GM19238 (cell line): Measurements from ENCODE around the gene LINGO3.

Experiments used
- DNase-seq: peaks from one replicate; pipeline ENCODE4 v3.0.0; 2011; ENCODE audit warnings: low spot score; ENCODE audit not compliant: insufficient read length

The LINGO3 gene

DNA sequence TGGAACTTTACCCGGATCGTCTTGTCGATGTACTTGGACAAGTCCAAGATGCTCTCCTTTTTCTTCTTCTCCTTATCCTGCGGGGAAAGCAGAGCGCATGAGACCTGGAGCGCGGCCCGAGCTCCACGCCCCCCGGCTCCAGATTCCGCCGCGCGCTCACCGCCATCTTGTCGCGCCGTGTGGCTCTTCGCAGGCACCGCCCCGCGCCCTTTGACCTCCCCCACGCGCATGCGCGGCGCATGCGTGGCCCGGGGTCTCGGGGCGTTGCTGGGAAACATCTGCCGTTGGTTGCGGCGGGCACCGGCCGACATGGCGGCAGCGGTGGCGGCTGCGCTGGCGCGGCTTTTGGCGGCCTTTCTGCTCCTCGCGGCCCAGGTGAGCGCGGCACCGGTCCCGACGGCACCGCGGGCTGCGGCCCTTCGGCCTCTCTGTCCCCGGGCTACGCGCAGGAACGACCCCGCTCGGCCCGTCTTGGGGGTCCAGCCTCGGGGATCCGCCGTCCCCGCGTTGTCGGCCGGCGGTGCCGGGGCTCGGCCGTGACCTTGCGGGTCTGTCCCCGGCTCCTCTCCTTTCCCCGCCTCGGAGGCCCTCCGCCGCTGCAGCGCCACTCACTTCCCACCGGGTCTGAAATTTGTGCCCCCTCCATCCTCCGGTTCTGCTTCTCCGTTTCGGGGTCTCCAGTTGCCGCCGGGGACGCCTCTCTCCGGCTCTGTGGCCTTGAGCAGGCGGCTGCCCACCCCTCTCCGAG lies 20.6 kb upstream of the LINGO3 start, which contains the start of the genes LSM7 and SPPL2B:
Gene LSM7 (minus strand): TSS at position 186 of the 748 bp plus-strand sequence. CDS start 20 bp downstream, at position 166.
Gene SPPL2B (plus strand): TSS at position 284 of the 748 bp plus-strand sequence. CDS start 26 bp downstream, at position 310.
- peak; percentile 96 for DNase-seq

DNA sequence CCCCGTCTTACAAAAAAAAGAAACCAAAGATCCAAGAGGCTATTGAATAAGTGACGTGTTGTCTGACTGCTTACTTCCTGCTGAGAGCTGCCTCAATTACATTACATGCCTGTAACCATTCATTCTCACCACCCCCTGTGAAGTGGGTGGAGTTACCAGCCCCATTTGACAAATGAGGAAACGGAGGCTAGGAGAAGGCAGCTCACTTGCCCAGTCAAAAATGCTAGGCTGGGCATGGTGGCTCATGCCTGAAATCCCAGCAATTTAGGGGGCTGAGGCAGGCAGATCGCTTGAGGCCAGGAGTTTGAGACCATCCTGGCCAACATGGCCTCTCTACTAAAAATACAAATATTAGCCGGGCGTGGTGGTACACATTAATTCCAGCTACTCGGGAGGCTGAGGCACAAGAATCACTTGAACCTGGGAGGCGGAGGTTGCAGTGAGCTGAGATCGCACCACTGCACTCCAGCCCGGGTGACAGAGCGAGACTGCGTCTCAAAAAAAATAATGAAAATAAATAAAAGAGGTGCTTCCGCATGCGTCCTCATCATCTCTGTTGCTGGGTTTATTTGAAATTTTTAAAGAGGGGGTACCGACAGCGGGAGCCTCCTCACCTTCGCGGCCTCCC lies 19.9 kb upstream of the LINGO3 start:
- peak; percentile 57 for DNase-seq

DNA sequence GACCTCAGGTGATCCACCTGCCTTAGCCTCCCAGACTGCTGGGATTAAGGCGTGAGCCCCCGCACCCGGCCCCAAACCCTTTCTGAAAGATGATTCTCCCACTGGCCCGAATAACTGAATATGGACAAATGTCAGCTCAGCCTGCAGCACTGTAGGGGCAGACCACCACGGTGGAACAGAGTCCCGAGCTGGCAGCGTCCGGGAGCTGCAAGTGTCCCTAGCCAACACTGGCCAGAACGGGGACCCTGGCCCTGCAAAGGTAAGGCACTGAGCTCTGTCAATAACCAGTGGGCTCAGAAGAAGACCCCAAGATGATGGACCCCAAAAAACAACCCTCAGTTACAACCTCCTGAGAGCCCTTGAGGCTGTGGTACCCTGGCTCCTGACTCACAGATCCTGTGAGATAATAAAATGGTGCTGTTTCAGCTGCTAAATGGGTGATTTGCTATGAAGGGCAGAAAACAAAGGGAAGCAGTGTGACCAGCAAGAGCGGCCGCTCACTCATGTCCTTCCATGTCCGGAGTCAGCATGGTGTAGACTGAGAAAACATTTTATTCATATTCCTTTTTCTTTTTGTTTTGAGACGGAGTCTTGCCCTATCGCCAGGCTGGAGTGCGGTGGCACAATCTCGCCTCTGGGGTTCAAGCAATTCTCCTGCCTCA lies 18.9 kb upstream of the LINGO3 start:
- DNase-seq, result no peak

DNA sequence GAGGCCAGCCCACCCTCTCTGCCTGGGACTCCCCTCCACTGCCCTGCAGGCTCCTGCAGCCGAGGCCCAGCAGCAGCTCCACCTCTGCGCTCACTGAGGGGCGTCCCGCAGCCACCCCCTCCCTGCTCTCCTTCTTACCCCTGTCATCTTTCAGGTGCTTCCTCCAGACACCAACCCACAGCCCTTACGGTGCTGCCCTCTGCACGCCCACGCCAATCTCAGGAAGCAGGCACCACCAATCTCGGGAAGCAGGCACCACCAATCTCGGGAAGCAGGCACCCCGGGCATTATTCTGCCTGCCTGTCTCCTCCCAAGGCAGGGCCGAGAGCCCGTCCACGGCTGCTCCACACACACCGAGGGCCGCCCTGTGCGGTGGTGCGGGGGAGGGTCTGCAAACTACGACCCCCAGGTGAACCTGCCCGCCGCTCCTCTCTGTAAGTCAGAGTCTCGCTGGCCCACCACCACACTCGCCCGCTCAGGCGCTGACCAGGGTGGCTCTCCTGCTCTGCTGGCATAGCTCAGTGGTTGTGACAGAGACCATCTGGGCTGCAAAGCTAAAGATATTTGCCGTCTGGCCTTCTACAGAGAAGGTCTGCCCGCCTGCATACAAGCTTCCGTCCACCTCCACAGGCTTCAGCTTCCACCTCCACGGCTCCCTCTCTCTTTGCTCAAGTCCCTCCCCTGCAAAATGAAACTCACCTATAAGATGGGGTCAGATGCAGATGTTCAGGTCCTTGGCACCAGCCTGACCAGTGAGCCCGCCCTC lies 17.5 kb upstream of the LINGO3 start:
- DNase-seq, result no peak

DNA sequence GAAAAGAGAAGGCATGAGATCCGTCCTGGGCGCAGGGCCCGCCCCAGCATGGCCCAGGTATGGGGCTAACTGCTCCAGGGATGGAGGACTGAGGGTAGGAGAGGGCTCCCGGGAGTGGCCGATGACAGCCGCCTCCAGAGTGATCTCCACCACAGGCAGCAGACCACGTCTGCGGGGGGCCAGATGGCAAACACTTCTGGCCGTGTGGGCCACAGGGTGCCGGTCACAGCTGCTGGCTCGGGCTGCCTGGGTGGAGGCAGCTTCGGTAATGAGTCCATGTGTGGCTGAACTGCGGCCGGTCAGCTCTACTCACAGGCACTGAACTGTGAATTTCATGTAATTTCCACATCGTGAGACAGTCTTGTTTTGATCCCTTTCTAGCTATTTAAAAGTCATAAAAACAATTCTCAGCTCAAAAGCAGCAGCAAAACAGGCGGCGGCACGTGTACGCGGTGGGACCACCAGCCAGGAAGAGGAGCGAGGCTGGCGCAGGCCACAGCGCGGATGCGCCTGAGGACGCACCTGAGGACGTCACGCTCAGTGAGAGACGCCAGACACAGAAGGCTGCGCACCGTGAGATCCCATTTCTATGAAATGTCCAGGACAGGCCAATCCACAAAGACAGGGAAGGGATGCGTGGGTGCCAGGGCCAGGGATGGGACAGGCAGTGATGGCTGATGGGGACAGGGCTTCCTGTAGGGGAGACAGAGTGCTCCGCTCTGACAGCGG lies 16.4 kb upstream of the LINGO3 start:
- DNase-seq, result no peak

DNA sequence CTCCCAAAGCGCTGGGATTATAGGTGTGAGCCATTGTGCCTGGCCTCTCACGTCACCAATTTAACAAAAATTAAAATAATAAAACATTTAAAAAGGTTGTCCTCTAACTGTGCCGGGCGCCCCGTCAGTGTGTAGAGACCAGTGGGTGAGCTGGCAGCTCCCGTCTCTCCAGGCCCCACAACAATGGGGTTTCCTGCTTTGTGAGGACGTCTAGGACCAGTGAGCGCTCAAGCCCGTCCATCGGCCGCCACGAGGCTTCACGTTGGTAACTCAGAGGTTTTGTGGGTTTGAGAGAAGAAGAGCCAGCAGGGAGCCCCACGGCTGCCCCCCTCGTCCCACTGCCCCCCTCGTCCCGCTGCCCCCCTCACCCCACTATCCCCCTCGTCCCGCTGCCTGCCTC lies 15.8 kb upstream of the LINGO3 start:
- no peak for DNase-seq

DNA sequence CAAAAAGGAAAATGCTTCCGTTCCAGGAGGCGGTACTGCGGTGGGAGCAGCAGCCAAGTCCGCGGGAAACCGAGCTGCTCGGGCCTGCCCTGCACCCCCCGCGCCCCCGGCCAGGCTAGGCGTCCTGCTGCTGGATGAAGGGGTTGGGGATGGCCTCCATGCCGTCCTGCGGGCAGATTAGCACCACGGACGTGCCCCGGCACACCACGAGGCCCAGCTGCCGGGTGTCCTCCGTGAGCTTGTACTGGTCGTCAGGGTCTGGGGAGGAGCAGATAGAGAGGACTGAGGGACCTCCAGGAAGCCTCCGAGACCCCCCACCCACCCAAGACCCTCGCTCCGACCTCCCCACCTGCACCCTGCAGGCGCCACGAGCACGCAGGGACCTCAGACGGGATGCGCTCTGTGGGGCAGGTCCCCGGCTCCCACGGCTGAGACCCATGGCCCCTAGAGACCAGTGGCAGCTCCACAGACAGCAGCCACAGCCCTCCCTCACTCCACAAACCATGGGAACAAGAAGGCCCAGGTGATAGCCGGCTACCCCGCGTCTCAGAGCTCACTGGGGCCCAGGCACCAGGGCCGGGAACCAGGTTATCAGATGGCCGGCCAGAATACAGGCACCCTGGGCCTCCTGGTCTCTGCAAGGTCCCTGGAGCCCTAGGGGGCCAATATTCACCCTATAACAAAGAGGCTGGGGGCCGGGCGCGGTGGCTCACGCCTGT lies 13.8 kb upstream of the LINGO3 start:
- DNase-seq, result no peak

DNA sequence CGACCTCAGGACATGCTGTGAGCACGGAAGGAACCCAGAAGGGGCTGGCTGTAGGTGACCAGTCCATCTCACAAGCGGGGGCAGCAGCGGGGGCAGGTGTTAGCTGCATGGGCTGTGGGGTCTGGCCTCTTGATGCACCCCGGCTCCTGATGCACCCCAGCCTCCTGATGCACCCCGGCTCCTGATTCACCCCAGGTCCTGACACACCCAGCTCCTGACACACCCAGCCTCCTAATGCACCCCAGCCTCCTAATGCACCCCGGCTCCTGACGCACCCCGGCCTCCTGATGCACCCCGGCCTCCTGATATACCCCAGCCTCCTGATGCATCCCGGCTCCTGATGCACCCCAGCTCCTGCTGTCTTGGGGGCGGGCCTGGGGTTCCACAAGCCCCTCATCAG lies 13.0 kb upstream of the LINGO3 start:
- DNase-seq, result no peak

DNA sequence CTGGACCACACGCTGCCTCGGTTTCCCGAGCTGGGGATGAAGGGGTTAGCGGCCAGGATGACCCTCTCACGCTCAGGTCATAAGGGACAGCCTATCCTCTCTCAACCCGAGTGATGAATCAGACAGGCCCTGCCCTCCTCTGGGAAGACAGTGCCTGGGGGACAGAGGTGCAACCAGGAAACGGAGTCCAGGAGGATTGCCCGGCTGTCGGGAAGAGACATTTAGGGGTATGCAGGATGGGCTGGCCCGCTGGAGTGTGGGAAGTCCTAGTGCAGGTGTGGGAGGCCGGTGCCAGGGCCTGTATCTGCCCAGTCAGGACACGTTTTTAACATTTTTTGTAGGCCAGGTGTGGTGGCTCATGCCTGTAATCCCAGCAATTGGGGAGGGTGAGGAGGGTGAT lies 12.1 kb upstream of the LINGO3 start:
- DNase-seq, result no peak

DNA sequence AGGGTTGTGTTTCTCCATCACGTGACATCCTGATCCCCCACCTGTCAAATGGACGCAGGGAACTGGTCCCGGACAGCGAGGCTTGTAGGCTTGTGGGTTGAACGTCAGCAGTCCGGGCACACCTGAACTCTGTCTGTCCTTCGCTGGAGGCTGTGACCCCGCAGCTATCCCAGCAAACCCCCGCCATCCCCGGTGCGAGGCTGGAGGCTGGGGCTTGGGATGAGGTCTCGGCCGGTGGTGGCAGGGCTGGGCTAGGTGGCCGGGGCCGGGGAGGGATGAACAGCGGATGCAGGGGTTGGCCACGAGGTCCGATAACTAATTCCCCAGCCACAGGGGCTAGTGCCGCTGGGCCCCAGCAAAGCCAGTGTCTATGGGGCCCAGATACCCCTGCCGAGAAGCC lies 11.6 kb upstream of the LINGO3 start:
- no peak for DNase-seq

DNA sequence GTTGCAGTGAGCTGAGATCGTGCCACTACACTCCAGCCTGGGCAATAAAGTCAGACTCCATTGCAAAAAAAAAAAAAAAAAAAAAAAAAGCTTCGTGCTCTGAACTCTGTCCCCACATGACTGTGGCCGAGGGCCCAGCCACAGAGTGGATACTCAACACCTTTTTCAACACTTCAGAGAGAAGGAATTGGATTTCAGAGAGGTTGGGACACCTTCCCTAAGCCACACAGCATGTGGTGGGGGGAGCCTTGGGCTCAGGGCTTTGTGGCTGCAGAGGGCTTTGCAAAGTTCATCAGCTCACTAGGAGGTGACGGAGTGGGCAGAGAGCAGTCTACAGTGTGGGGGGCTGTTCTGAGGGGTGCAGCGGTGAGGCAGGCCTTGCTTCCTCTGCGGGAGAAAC lies 11.0 kb upstream of the LINGO3 start:
- DNase-seq, result no peak

DNA sequence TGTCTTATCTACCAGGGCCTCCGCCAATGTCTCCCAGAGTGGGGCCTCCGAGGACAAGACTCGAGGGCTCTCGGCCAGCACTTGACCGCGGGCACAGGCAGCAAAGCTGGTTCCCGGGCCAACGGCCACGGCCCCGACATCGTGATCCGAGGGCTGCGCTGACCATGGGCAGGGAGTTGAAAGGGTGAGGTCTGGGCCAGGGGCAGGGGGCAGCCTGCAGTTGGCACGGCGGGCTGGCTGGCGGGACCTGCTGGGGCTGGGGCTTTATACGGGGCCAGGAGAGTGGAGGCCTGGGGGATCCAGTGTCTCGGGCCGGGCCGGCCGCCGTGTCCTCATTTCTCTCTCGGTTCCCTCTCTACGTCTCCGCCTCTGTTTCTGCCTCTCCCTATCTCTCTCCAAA lies 9.8 kb upstream of the LINGO3 start:
- no peak for DNase-seq

DNA sequence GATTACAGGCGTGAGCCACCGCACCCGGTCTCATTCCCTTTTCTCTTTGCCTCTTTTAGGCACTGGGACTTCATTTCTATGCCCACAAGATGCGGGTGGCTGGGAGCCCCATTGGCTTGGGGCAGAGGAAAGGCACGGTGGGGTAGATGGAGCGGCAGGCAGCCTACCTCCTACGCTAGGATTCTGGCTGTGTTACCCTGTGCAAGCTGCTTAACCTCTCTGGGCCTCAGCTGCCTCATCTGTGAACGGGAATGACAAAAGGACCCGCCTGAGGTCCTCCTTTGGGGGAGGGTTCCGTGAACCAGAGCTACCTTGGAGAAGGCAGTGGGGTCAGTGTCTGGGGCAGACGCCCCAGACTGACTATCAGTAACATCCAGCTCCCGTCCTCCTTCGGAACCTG lies 9.3 kb upstream of the LINGO3 start:
- no peak for DNase-seq

DNA sequence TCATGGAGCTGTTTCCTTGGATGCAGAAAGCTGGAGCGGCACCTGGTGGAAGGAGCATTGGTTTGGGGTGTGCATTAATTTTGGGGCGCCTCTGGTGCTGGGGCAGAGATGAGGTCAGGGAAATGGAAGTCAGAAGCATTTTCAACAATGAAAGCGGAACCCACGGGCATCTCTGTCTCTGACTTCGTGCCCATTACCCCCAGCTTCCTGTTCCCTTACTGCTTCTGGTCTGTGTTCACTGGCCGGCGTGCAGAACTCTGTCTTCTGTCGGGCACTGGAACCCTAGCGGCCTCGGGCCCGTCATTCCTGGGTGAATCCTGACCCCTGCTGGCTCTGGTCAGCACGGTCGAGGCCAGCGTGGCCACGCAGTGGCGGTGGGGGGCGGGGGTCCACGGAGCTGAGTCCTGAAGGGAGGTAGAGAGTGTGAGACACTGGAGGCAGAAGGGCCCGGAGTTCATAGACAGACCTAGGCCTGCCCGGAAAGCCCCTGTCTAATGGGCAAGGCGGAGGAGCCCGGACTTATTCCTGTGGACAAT lies 7.9 kb upstream of the LINGO3 start:
- DNase-seq, result no peak

DNA sequence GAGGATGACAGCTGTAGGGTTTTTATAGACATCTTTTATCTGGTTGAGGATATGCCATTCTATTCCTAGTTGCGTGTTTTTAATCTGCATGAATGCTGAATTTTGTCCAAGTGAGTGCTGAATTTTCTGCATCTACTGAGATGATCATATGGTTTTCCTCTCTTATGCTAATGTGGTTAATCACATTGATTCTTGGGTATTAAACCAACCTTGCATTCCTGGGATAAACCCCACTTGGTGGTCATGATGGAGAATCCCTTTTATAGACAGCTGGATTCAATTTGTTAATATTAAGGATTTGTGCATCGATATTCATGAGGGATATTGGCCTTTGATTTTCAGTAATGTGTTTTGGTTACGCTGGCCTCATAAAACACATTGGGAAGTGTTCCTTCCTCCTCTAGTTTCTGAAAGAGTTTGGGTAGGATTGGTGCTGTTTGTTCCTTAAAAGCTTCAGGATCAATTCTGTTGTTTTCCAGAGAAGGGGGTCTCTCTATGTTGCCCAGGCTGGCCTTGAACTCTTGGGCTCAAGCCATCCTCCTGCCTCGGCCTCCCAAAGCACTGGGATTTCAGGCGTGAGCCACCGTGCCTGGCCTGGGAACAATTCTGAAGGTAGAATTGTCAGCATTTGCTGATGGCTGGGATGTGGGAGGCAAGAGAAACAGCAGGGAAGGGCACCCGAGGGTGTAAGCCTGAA lies 7.3 kb upstream of the LINGO3 start:
- DNase-seq, result no peak

DNA sequence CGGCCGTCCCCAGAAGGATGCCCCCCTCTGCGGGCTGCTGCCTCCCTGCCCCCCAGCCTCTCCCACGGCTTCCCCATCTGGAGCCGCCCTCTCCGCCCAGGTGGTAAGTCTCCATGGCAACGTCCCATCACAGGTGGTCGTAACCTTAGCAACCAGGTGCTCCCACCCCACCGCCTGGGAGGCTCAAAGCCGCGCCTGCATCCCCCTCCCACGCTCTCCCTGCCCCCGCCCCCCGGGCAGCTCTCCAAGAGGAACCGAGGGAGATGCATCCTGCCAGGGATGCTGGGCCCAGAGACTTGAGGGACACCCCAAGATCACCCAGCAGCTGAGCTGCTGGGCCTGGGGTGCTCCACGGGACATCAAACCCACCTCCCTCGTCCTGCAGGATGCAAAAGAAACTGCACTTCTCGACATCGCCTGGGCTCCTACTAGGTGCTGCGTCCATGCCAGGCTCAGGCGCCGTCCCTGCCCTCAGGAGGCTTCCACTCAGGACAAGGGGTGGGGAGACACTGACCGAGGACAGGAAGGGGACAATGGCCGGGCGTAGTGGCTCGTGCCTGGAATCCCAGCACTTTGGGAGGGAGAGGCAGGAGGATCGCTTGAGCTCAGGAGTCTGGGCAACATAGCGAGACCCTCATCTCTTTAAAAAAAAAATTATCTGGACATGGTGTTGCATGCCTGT lies 5.0 kb upstream of the LINGO3 start:
- no peak for DNase-seq

DNA sequence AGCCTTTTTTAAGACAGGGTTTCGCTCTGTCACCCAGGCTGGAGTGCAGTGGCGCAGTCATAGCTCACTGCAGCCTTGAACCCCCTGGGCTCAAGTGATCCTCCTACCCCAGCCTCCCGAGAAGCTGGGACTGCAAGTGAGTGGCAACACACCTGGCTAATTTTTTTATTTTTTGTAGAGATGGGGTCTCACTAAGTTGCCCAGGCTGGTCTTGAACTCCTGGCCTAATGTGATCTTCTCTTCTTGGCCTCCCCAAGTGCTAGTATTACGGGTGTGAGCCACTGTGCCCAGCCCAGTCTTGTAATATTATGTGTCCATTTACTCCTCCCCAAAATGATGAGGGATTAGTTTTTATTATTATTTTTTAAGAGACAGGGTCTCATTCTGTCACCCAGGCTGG lies 3.1 kb upstream of the LINGO3 start:
- no peak for DNase-seq

DNA sequence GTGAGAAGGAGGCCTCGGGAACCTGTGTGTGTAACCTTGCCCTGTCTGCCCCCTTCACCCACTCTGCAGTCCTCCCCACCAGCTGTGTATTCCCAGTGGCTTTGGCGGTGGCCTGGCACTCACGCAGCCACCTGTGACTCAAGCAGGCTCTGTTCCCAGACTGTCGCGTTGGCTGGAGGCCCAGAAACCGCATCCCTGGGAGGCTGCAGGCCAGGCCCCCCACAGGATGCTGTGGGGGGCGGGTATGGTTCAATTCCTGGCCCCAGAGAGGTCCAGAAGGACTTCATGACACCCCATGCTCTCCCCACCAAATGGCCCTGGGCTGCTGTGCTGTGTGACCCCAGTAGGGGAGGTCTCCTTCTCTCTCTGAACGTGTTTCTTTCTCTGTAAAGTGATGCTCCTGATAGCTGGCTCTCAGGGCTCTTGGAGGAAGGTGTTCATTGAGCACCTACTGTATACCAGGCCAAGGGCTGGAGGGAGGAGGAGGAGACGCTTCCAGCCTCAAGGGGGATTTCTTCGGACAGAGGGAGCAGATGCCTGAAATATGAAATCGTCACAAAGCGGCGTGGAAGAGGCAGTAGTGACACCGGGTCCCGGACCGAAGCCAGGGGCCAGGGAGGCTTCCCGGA lies 1.9 kb upstream of the LINGO3 start:
- no peak for DNase-seq
